Activated T-cell treated with anti-CD3 and anti-CD28 coated beads for 4 hours (primary cell): ENCODE data around the gene CDCA3.
"Not testable (repeated sequence)": the region's sequence is repeated elsewhere in the genome, so short reads cannot be mapped to it uniquely, and the experiment has no call there.

Experiments
- DNase-seq: peaks from one replicate; pipeline ENCODE4 v3.0.0-alpha.2; 2020

The CDCA3 gene

DNA sequence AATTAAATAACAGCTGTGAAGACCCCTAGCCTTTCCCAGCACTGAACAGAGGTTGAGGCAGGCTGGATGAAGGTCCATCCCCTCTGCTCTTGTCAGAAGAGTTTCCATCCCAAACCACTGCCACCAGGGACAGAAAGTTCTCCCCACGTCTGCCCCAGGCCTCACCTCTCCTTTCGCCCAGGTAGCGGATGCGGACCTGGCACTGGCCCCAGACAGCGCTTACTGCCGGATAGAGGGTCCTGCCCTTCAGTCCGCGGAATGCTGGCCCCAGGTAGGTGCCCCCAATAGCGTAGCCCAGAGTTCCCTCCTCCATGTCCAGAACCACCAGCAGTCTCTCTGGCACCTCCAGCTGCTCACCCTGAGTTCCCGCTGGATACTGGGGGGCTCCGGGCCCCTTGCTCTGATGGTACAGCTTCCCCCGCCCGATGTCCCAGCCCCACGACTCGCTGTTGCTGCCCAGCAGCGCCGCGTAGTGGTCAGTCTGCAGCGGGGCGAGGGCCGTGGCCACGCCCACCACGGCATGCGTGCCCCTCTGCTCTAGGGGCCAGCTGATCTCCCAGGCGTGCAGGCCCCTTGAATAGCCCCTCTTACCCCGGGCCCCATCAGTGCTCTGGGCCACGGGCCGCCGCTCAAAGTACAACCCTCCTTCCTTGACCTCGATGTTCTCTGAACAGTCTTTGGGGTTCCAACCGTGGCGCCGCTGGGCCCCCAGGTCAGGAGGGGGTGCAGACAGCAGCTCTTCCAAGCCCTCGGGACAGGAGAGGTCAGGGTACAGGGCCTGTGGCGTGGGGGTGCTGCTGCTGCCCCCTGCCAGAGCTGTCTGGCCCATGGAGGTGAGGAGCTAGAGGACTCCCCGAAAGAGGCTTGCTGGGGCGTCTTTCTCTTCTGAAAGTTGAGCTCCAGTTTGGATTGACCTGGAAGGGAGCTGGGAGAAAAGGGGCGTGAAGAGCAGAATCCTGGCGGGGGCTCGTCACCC is 21.3 kb upstream of the CDCA3 start:
- DNase-seq, result peak; percentile 78

GRCh38 chr12:6871052-6871957 is 20.2 kb upstream of the CDCA3 start:
- no peak for DNase-seq

DNA sequence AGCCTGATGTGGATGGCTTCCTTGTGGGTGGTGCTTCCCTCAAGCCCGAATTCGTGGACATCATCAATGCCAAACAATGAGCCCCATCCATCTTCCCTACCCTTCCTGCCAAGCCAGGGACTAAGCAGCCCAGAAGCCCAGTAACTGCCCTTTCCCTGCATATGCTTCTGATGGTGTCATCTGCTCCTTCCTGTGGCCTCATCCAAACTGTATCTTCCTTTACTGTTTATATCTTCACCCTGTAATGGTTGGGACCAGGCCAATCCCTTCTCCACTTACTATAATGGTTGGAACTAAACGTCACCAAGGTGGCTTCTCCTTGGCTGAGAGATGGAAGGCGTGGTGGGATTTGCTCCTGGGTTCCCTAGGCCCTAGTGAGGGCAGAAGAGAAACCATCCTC is 19.2 kb upstream of the CDCA3 start:
- DNase-seq, result not testable (repeated sequence)

DNA sequence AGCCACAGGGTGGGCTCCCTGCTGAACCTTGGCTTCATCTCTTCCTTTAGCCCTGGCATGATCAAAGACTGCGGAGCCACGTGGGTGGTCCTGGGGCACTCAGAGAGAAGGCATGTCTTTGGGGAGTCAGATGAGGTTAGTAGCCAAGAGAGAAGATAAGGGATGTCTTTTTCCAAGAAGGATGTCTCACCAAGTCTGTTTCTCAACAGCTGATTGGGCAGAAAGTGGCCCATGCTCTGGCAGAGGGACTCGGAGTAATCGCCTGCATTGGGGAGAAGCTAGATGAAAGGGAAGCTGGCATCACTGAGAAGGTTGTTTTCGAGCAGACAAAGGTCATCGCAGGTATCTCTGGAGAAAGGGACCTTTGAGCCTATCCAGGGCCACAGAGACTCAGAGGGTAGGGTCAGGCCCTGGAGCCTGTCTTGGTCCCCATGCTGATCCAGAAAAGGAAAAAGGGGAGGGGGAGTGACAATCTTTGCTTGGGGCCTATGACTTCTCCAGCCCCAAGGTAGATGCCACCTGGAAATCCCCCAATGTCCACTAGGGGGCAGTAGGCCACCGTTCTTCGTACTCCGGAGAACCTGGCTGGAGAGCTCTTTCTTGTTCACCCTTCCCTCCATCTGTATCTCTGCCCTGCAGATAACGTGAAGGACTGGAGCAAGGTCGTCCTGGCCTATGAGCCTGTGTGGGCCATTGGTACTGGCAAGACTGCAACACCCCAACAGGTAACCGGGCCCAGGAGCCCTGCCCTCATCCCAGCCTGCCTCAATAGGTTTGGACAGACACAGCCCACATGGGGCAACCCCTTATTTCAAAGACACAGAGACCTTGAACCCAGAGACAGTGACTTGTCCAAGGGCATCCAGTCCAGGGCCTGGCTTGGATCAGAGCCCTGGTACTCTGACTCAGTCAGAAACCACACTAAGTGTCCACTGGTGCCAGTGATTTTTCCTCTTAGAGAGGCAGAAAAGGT is 18.2 kb upstream of the CDCA3 start:
- DNase-seq, result peak; percentile 82

DNA sequence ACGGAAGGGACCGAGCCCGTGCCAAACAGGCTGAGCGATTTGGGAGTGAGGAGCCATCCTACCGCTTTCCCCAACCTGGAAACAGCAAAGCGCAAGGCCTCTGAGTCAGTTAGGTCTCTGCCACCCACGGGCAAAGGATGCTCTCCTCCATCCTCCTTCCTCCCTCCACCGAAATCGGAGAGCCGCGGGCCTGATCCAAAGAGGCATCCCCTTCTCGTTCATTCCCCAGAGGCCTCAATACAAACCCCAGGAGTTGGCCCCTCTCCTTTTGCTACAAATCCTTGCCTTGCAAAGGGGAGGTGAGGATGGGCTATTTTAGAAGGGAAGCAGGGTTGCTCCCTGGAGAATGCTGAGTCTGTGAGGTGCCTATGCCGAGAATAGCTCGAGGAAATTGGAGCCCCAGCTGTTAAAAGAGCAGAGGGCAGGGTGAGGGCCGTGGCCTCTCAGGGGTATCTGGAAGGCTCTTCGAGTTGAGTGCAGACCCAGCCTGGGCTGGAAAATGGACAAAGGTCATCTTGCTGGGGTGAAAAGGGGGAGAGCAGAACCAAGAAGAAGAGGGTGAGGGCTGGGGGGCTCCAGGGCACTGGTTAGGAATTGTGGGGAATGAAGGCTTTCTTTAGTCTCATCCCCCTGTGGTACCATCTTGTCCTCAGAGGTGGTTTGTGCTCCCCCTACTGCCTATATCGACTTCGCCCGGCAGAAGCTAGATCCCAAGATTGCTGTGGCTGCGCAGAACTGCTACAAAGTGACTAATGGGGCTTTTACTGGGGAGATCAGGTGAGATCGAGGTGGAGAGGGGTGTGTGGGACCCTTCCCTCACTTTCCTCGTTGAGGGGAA is 17.3 kb upstream of the CDCA3 start:
- no peak for DNase-seq

GRCh38 chr12:6867413-6868210 is 16.5 kb upstream of the CDCA3 start, which contains the start of gene TPI1:
Gene TPI1 (plus strand): TSS chr12:6867531. CDS start chr12:6867567, 36 bp downstream.
- DNase-seq, result peak; percentile 64

GRCh38 chr12:6866920-6867412 is 15.9 kb upstream of the CDCA3 start:
- DNase-seq, result no peak

DNA sequence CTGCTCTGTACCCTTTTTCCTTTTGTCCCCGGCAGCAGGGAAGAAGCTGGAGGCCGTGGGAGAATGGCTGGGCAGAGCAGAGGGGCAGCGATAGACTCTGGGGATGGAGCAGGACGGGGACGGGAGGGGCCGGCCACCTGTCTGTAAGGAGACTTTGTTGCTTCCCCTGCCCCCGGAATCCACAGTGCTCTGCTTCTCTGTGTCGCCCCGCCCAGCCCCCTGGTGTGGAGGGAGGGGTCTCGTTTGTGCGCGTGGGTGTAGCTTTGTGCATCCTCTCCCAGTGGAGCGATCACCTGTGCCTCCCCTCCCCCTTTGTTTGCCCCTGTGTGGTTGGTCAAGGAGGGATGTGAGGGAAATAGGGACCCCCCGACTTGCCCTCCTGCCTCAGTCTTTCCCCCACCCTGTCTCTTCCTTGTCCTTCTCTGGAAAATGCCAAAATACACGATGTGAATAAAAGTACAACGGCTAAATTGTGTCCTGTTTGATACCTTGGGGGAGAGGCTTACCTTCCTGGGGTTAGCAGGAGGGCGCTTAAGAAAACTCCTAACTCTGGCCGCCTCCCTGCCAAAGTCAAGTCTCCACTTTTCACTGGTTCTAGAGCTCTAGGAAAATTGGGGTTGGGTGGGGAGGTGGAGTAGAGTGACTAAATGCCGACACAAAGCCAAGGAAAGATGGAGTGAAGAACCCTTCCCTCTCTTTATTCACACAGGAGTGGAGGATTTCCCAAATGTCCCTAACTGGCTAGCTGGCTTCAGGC is 15.3 kb upstream of the CDCA3 start:
- no peak for DNase-seq

- not testable (repeated sequence) for DNase-seq
Measured at GRCh38 chr12:6865307-6865706, 14.2 kb upstream of the CDCA3 start.

GRCh38 chr12:6863586-6864321 is 12.7 kb upstream of the CDCA3 start:
- DNase-seq, result no peak

GRCh38 chr12:6863033-6863432 is 11.9 kb upstream of the CDCA3 start:
- no peak for DNase-seq

DNA sequence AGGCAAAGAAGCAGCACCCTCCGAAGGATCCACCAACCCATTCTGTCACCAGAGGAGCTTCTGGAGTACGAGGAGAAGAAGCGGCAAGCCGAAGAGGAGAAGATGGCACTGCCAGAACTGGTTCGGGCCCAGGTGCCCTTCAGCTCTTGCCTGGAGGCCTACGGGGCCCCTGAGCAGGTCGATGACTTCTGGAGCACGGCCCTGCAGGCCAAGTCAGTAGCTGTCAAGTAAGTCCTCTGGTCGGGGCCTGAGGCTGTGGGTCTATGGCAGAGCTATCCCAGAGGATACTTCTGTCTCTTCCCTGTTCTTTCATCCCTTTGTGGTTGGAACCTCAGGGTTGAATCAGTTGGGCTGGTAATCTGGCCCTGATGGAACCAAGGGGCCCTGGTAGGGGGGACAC is 10.3 kb upstream of the CDCA3 start:
- DNase-seq, result no peak

DNA sequence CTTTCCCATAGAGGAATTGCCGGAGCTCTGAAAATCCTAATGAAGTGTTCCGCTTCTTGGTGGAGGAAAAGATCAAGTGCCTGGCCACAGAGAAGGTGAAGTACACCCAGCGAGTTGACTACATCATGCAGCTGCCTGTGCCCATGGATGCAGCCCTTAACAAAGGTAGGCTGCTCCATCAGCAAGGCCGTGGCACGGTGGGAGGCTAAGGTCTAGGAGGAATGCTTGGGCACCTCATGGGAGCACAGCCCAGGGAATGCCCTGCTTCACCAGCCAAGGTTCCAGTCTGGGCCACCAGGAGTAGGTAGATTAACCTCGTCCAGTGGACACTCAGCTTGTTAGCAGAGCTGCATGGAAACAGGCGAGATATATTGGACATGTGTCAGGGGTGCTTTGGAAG is 9.9 kb upstream of the CDCA3 start:
- DNase-seq, result no peak

- DNase-seq, result no peak
Measured at GRCh38 chr12:6860116-6860515, 9.0 kb upstream of the CDCA3 start.

- no peak for DNase-seq
Measured at GRCh38 chr12:6858799-6859198, 7.7 kb upstream of the CDCA3 start.

DNA sequence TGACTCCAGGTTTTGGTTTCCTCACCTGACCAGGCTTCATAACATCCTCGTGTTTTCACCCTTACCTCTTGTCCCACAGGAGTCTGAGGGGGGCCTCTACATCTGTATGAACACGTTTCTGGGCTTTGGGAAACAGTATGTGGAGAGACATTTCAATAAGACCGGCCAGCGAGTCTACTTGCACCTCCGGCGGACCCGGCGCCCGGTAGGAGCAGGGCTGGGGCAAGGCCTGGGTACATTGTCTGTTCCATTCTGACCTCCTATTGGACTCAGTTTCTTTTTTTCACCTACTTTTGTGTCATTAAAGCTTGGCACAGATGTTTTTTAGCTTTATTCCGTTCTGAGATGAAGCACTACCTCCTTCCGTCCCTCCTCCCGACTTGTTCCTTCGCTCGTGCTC is 4.2 kb upstream of the CDCA3 start:
- DNase-seq, result no peak

DNA sequence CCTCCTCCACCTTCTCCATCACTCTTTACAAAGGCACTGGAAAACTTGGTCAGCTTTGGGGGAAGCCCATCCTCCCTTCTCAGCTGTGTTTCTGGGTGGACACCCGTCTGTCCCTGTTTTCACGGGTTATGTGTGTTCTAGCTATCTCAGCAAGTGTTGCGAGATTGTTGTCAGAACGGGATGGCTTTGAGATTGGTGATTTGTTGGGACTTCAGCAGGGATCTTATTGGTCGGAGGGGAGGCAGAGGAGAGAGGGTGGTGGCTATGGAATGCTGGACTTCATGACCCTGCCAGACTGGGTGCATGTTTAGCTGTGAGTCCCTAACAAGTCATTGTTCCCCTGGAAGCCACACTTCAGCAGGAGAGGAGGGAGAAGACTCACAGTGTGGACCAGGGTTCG is 3.0 kb upstream of the CDCA3 start:
- DNase-seq, result no peak

GRCh38 chr12:6853626-6854025 is 2.5 kb upstream of the CDCA3 start:
- no peak for DNase-seq
